GM18909 (cell line): ENCODE measurements around the gene BCAS3.
"Not testable (repeated sequence)": the region's sequence is repeated elsewhere in the genome, so short reads cannot be mapped to it uniquely, and the experiment has no call there.

Source experiments
- ATAC-seq: cut with Tn5 transposase; IDR thresholded peaks from one replicate; pipeline ENCODE4 v1.9.1; 2021; ENCODE audit warnings: mild to moderate bottlenecking; ENCODE audit not compliant: unreplicated experiment, poor library complexity

The BCAS3 gene

DNA sequence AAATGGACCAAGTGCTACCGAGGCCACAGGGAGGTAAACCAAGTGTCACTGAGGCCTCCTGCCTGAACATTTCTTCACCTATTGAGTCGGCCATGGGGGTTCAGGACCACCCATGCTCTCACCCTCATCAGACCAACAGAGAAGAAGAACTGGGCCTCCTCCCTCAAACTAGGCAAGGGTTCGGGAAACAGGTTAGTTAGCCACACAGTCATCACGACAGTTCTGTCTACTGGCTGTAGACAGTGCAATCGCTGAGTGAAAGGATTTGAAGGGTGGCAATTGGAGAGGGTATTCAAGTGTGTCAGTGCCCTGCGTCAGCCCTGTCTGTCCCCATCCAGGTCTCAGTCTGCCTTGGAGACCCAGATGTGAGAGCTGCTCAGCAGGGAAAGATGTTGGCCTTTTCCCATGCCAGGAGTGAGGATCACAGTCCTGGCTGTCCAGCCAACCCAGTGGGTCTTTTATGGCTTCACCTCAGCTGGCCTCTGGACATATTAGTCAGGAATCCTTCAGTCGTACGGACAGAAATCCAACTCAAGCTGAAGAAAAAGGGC, 741.9 kb downstream of the BCAS3 start:
- ATAC-seq = no peak

DNA sequence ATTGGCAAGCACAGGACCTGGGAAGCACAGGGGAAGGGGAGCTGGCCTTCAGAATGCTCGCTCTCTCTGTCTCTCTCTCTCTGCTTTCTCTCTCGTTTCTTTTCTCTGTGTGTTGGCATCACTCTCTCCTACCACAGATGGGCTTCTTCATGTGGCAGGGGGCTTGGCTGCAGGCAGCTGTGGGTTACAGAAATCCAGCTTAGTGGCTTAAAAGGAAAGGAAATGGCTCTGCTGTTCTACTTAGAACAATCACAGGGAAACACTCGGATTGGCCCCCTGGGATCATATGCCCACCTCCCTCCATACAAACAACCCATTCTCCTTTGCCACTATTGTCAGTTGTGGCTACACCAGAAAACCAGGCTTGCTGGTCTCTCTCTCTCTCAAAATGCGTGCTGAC, 742.4 kb downstream of the BCAS3 start:
- no peak for ATAC-seq

DNA sequence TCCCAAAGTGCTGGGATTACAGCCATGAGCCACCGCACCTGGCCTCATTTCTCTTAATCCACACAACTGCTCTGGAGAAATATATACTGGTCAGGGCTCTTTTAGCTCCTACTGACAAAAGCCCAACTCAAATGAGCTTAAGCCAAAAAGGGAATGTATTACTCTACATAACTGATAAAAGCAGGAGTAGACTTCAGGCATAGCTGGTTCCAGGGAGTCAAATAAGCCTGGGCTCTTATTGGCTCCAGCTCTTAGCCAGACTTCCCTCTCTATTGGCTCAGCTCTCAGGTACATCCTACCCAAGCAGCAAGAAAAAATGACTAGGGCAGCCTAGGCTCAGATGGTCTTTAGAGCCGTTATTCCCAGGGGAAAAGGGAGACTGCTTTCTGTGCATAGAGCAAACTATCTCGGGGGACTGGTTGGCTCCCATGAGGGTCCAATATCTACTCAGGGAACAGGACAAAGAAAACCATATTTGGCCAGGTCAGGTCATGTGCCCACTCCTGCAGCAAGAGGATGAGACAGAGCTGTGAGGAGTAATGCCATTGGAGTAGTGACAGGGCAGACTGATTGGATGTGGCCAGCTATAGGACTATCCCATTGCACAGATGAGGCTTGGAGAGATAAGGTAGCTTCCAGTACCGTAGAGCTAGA, 743.2 kb downstream of the BCAS3 start:
- ATAC-seq = no peak

DNA sequence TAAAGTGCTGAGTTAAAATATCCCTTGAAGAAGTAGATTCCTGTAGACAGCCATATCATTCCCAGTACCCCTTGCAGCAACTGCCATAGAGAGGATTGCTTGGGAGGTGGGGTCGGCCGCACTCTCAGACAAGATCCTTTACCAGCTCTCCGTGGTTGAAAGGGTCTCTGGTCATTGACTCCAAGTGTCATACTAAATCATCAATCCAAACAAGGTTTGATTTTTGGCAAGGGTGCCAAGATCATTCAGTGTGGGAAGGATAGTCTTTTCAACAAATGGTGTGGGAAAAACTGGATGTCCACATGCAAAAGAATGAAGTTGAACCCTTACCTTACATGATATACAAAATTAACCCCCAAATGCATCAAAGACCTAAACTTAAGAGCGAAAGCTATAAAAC, 743.8 kb downstream of the BCAS3 start:
- no peak for ATAC-seq

DNA sequence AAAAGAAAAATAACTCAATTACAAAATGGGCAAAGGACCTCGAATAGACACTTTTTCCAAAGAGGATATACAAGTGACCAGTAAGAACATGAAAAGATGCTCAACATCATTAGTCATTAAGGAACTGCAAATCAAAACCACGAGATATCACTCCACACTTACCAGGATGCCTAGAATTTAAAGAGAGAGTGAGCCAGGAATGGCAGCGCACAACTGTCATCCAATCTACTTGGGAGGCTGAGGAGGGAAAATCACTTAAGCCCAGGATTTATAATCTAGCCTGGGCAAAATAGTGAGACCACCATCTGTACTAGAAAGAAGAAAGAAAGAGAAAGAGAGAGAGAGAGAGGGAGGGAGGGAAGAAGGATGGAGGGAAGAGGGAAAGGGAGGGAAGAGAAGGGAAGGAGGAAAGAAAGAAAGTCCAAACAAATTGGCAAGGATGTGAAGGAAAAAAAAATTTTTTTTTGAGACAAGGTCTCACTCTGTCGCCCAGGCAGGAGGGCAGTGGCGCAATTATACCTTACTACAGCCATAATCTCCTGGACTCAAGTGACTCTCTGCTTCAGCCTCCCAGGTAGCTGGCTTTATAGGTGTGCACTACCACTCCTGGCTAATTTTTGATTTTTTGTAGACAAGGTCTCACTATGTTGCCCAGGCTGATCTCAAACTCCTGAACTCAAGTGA, 744.6 kb downstream of the BCAS3 start:
- no peak for ATAC-seq

DNA sequence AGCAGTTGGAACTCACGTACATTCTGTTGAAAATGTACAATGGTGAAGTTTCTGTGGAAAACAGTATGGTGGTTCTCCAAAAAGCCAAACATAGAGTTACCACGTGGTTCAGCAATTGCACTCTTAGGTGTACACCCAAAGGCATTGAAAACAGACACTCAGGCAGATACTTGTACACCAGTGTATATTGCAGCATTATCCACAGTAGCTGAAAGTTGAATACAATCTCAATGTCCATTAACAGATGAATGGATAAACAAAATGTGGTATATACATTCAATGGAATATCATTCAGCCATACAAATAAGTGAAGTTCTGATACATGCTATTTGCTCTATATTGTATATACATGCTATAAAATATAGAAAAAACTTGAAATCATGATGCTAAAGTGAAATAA, 745.2 kb downstream of the BCAS3 start:
- no peak for ATAC-seq

DNA sequence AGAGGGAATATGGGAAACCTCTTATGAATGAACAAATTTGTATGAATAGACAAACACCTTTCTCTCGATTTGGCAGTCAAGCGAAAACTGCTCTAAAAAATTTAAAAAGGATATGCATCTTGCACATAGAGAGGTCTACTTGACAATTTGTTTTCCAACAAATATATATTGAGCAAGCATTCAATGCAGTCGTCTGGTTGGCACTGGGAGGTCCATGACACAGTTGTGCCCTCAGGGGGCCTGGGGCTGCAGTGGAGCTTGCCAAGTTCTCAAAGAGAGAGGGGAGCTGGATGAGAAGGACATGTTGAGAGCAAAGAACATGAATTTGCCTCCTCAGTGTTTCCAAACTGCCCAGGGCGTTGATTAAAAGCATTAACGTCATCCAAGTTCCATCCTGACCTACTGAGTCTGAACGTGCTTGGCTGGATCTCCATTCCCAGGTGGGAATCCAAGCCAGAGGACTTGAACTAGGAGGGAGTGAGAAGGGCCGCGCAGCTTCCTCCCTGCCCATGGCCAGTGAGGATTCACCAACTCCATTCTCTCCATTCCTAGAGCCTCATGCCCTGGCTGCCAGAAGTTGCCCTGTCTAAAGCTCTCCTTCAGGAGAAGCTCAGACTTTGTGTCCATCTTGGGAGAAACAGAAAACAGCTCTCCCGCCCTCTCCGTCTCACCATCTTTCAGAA, 746.5 kb downstream of the BCAS3 start:
- no peak for ATAC-seq

DNA sequence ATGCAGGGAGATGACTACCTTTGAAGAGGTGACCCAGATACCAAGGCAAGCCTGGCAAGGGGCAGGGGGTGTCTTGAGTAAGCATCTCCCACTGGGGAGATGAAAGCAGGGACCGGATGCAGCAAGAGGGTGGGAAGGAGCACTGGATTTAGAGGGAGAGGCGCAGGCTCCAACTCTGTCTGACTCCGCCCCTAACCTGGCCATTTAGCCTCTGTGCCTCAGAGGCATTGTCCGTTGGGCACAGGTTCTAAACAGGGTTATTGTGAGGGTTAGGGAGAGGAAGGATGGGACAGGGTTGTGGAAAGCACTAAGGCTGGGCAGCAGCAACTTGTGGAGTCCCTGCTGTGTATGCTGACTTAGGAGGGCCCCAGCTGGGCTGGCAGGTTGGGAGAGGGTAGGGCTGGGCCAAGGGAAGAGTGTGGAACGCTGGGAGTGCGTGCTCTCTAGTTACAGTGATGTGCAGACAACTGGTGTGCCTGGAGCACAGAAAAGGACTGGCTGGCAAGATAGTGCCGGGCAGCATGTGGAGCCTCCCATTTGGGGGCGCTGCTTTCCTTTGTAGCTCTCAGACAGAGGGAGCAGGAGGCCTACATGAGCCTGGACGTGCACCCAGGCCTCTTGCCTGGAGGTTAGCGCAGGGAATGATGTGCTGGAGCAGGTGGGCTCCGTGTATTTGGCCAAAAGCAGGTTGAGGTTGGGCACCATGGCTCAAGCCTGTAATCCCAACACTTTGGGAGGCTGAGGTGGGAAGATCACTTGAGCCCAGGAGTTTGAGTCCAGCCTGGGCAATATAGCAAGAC, 748.2 kb downstream of the BCAS3 start:
- no peak for ATAC-seq

DNA sequence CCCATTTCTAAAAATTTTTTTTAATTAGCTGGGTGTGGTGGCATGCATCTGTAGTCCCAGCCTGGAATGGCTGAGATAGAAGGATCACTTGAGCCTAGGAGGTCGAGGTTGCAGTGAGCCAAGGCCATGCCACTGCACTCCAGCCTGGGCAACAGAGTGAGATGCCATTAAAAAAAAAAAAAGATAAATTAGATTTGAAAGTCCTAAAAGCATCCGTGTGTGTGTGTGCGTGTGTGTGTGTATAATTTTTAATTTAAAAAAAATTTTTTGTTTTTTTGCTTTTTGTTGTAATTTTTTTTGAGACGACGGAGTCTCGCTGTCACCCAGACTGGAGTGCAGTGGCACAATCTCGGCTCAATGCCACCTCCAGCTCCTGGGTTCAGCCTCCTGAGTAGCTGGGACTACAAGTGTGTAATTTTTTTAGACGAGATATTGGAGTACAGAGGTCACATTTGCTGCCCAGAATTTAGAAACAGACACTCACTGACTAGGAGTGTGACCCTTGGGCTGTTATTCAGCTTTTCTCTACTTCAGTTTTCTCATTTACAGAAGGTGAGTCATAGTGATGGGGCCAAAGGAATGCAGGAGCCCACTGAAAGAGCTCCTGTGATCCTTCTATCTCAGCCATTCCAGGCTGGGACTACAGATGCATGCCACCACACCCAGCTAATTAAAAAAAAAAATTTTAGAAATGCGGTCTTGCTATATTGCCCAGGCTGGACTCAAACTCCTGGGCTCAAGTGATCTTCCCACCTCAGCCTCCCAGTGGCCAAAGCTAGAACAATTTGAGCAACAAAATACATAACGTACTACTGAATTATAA, 749.0 kb downstream of the BCAS3 start:
- ATAC-seq = no peak

DNA sequence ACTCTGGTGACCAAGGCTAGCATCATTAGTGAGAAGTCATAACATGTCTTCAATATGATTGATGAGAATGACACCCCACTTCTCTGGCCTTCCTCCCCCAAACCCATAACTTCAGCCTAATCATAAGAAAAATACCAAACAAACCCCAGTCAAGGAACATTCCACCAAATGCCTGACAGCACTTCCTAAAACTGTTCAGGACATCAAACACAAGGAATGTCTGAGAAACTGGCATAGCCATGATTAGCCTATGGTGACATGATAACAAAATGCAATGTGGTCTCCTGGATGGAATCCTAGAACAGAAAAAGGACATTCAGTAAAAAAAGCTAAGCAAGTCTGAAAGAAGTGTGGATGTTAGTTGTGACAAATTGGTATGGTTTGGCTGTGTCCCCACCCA, 749.9 kb downstream of the BCAS3 start:
- no peak for ATAC-seq

DNA sequence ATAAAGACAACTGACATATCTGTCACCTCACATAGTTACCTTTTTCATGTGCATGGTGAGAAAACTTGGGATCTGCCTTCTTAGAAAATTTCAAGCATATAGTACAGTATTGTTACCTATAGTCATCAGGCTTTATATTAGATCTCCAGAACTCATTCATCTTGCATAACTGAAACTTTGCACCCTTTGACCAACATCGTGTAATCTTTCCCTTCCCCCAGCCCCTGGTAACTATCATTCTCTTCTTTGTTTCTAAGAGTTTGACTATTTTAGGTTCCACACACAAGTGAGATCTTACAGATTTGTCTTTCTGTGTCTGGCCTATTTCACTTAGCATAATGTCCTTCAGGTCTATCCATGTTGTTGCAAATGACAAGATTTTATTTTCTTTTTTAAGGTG, 751.6 kb downstream of the BCAS3 start:
- ATAC-seq = no peak

DNA sequence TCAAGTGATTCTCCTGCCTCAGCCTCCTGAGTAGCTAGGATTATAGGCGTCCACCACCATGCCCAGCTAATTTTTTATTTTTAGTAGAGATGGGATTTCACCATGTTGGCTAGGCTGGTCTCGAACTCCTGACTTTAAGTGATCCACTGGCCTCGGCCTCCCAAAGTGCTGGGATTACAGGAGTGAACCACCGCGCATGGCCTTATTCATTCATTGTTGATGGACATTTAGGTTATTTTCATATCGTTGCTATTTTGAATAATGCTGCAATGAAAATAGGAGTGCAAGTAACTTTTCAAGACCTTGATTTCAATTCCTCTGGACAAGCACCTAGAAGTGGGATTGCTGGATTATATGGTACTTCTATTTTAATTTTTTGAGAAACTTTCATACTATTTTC, 752.2 kb downstream of the BCAS3 start:
- not testable (repeated sequence) for ATAC-seq

DNA sequence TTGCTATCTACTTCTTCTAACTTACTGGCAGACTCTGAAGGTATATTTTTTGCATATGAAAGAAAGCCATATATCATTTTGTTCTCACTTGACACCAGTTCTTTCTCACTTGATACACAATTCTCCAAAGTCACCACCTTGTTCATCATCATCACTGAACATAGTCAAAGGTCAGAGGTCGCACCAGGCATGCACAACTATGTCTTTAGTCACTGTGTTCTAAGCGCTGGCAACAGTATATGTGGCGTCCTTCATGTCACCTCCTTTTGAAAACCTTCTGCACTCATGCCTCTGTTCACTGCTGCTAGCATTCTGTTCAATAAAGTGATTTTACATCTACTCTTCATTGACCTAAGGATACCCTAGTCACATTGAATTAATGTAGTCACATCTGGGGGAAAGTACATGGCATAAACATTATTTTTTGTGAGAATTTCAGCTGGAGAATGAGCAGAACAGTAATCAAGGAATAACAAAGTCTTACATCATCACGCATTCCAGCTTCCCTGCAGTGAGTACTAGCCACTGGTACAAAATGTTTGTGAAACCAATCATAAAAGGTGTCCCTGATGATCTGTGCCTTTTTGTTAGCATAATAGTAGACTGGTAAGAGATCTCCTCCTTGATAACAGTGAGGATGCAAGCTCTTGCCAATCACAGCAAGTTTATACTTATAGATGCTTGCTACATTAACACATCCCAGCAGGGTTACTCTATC, 754.1 kb downstream of the BCAS3 start:
- ATAC-seq = no peak

DNA sequence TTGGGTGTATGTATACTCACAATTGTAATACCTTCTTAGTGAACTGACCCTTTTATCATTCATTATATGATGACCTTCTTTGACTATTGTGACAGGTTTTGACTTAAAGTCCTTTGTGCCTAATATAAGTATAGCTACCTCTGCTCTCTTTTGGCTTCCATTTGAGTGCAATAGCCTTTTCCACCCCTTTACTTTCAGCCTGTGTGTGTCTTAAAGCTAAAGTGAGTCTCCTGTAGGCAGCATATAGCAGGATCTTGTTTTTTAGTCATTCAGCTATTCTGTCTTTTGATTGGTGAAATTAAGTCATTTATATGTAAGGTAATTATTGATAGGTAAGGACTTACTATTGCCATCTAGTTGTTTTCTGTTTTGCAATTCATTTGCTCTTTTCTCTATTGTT, 758.6 kb downstream of the BCAS3 start:
- ATAC-seq = no peak

DNA sequence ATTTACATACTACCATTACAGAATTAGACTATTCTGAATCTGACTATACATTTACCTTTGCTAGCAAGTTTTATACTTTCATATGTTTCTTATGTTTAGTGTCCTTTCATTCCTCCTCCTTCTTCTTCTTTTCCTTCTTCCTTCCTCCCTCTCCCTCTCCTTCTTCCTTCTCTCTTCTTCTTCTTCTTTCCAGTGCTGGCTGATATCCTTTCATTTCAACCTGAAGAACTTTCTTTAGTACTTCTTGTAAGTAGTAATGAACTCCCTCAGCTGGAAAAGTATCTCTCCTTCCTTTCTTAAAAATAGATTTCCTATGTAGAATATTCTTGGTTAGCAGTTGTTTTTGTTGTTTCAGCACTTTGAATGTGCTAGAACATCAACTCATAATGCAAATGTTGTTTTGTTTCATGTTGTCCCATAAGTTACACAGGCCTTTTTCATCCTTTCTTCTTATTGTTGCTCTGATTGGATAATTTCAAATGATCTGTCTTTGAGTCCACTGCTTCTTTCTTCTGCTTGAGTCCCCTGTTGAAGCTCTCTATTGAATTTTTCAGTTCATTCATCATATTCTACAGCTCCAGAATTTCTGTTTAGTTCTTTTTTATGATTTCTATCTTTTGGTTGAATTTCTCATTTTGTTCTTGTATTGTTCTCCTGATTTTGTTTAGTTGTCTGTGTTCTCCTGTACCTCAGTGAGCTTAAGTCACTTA, 759.5 kb downstream of the BCAS3 start:
- no peak for ATAC-seq

DNA sequence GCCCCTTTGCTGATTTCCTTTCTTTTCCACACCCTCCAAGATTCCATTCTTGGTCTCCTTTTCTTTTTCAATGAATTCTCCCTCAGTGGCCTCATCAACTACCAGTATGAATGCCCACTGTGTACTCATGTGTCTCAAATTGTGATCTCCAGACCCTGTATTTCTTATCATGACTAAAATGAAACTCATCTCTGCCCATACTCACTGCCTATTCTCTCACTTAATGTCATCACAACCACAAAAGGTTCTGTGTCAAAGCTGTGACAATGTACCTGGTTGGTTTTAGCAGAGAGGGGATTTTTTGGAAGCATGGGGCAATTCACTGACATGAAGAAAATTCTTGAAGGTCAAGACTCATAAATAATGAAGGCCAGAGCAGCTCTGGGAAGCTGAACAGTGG, 763.0 kb downstream of the BCAS3 start:
- ATAC-seq = no peak

DNA sequence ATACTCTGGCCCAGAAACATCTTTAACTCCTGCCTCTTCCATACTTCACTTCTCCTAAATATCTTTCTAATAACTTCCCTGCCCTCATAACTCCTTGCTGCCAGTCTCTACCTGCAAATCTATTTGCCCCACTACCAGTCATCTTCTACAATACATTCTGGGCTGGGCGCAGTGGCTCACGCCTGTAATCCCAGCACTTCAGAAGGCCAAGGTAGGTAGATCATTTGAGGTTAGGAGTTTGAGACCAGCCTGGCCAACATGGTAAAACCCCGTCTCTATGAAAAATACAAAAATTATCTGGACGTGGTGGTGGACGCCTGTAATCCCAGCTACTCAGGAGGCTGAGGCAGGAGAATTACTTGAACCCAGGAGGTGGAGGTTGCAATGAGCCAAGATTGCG, 763.9 kb downstream of the BCAS3 start:
- ATAC-seq = not testable (repeated sequence)

DNA sequence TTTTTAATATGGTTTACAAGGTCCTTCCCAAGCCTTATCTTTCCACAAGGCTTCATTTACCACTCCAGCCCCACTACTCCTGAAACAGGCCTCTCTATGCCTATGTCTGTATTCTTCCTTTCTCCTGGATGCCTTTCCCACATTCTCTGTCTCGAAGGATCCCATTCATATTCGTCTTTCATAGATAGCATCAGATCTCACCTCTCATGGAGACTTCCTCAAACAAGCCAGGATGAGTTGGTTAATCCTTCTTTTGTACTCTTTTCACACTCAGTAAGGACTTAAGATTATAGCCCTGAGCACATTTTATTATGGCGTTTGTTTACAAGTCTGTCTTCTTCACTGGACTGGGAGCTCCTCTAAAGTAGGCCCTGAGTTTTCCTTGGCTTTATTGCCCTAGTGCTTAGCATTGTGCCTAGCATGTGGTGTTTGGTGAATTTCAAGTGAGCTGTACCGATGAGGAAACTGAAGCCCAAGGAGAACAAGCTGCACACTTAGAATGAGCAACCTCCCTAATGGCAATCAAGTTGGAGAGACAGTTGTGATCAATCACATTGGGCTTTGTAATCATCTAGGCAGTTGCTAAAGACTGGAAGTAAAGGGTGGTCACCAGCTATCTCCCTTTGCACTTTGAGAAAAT, 764.6 kb downstream of the BCAS3 start:
- ATAC-seq = no peak
